ENCODE results near the gene MSRB1. TPM values are rescaled to one million over a fixed set of nuclear protein-coding genes. Genes with fewer than 3 reads are reported as not detected.
"Not testable (repeated sequence)": the region's sequence is repeated elsewhere in the genome, so short reads cannot be mapped to it uniquely, and the experiment has no call there.

The MSRB1 gene
- total and polyA plus RNA-seq, 2 donors (not counting 1 experiment from before 2014, with no cell fraction given) = 7.1 to 21.4 TPM

DNA sequence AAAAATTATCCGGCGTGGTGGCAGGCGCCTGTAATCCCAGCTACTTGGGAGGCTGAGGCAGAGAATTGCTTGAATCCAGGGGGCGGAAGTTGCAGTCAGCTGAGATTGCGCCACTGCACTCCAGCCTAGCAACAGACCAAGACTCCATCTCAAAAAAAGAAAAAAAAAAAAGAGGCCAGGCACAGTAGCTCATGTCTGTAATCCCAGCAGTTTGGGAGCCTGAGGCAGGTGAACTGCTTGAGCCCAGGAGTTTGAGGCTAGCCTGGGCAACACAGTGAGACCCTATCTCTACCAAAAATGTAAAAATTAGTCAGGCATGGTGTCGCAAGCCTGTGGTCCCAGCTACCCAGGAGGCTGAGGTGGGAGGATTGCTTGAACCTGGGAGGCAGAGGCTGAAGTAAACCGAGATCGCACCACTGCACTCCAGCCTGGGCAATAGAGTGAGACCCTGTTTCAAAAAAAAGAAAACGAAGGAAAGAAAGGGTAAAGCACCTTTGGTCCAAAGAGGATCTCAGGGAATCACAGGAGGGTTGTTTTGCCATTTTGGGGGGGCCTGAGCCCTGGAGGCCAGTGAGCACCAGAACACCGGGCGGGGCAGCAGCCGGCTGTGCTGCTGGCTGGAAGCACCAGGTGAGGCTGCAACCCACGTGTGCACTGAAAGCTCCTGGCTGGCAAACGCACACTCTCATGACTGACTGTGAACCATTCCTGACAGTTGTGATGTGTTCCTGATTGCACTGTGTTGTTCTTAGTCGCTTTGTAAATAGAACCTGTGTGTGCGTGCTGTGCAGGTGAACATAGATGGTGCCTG, 43.2 kb downstream of the MSRB1 start:
- Histone ChIP-seq H3K27me3 (ENCODE audit: control insufficient read depth, insufficient read depth, low read length) (peaks cover 9% of the 10 kb centered on the region), H3K9me3 (ENCODE audit: control insufficient read depth, insufficient read depth, low read depth, low read length) (no peaks in the 10 kb centered on the region), H2AFZ (ENCODE audit: low read length) (no peak overlapping the region), H3K4me2 (ENCODE audit: extremely low read depth, insufficient read depth, low read length) (no peak overlapping the region), H3K36me3 (ENCODE audit: control insufficient read depth, insufficient read depth, low read length) (no peaks in the 10 kb centered on the region), H3K9ac (ENCODE audit: insufficient read depth, low read length) (no peak overlapping the region), H3K4me3 (replicated peaks in 1 of 4; ENCODE audit: control extremely low read depth in 1 of 4, insufficient read depth in 1 of 4, low read depth in 3 of 4, low read length in 4 of 4) (no peak overlapping the region), H3K27ac (ENCODE audit: insufficient read depth, low read length) (no peak overlapping the region), H3K79me2 (ENCODE audit: control insufficient read depth, insufficient read depth, low read length) (no peaks in the 10 kb centered on the region), H3K4me1 (ENCODE audit: control insufficient read depth, extremely low read depth, insufficient read depth, low read length) (no peaks in the 10 kb centered on the region), H4K20me1 (ENCODE audit: control insufficient read depth, extremely low read depth, insufficient read depth, low read length) (no peaks in the 10 kb centered on the region)
- DNase-seq (ENCODE audit: low read depth in 2 of 2) = no peak
- TF ChIP-seq, protein P1, sequence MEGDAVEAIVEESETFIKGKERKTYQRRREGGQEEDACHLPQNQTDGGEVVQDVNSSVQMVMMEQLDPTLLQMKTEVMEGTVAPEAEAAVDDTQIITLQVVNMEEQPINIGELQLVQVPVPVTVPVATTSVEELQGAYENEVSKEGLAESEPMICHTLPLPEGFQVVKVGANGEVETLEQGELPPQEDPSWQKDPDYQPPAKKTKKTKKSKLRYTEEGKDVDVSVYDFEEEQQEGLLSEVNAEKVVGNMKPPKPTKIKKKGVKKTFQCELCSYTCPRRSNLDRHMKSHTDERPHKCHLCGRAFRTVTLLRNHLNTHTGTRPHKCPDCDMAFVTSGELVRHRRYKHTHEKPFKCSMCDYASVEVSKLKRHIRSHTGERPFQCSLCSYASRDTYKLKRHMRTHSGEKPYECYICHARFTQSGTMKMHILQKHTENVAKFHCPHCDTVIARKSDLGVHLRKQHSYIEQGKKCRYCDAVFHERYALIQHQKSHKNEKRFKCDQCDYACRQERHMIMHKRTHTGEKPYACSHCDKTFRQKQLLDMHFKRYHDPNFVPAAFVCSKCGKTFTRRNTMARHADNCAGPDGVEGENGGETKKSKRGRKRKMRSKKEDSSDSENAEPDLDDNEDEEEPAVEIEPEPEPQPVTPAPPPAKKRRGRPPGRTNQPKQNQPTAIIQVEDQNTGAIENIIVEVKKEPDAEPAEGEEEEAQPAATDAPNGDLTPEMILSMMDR (conservative IDR thresholded peaks at IDR 0.05 in 1 of 2, IDR thresholded peaks at IDR 0.05 in 1 of 2; ENCODE audit: low read depth in 1 of 2, low read length in 2 of 2) = no peak
- TF ChIP-seq EZH2 (IDR thresholded peaks at IDR 0.05; ENCODE audit: low read length, missing control alignments) = no peak

DNA sequence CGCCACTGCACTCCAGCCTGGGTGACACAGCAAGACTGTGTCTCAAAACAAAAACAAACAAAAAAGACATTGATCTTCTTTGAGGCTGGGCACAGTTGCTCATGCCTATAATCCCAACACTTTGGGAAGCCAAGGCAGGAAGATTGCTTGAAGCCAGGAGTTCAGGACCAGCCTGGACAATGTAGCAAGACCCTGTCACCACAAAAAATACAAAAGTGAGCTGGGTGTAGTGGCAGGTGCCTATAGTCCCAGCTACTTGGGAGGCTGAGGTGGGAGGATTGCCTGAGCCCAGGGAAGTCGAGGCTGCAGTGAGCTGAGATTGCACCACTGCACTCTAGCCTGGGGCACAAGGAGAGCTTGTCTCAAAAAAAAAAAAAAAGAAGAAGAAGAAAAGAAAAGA, 45.3 kb downstream of the MSRB1 start:
- not testable (repeated sequence) for H4K20me1 ChIP-seq (ENCODE audit: control insufficient read depth, extremely low read depth, insufficient read depth, low read length); H3K27ac ChIP-seq (ENCODE audit: insufficient read depth, low read length)

DNA sequence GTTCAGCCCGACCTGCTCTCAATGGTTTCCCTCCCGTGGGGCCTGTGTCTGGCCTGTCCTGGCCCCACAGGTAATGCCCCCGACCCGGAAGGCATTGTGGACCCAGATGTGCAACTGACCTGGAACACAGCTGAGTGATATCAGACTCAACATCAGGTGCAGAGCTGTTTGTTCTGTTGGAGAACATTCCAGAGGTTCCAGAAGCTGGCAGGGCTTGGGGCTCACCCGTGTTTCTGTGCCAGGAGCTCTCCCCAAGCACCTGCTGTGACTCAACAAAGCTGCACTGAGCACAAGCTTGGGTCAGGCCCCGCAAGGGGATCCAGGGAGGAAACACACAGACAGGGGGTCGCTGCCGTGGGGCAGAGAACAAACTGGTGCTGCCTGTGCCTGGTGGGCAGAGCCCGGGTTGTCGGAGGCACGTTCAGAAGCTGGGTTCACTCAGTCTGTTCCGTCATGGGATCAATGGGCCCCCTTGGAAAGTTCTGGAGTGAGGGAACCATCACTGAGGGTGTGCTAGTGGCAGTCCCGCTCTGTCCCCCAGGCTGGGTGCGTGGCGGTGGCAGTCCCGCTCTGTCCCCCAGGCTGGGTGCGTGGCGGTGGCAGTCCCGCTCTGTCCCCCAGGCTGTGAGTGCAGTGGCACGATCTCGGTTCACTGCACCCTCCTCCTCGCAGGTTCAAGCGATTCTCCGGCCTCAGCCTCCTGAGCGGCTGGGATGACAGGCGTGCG, 46.9 kb downstream of the MSRB1 start:
- H2AFZ ChIP-seq (ENCODE audit: low read length) = no peak overlapping the region
- no peak for DNase-seq (ENCODE audit: low read depth in 2 of 2)
- H3K9ac ChIP-seq (ENCODE audit: insufficient read depth, low read length) = no peak overlapping the region
- H3K4me3 ChIP-seq (replicated peaks in 1 of 4; ENCODE audit: control extremely low read depth in 1 of 4, insufficient read depth in 1 of 4, low read depth in 3 of 4, low read length in 4 of 4) = no peak overlapping the region
- H4K20me1 ChIP-seq (ENCODE audit: control insufficient read depth, extremely low read depth, insufficient read depth, low read length) = no peaks in the 10 kb centered on the region
- no peak overlapping the region for H3K27ac ChIP-seq (ENCODE audit: insufficient read depth, low read length)
- peaks cover 4% of the 10 kb centered on the region for H3K27me3 ChIP-seq (ENCODE audit: control insufficient read depth, insufficient read depth, low read length)
- no peak overlapping the region for H3K4me2 ChIP-seq (ENCODE audit: extremely low read depth, insufficient read depth, low read length)
- H3K4me1 ChIP-seq (ENCODE audit: control insufficient read depth, extremely low read depth, insufficient read depth, low read length) = no peaks in the 10 kb centered on the region
- H3K9me3 ChIP-seq (ENCODE audit: control insufficient read depth, insufficient read depth, low read depth, low read length) = no peaks in the 10 kb centered on the region
- H3K36me3 ChIP-seq (ENCODE audit: control insufficient read depth, insufficient read depth, low read length) = no peaks in the 10 kb centered on the region
- no peaks in the 10 kb centered on the region for H3K79me2 ChIP-seq (ENCODE audit: control insufficient read depth, insufficient read depth, low read length)
- TF ChIP-seq EZH2 (IDR thresholded peaks at IDR 0.05; ENCODE audit: low read length, missing control alignments) = no peak
- TF ChIP-seq, protein P1 (conservative IDR thresholded peaks at IDR 0.05 in 1 of 2, IDR thresholded peaks at IDR 0.05 in 1 of 2; ENCODE audit: low read depth in 1 of 2, low read length in 2 of 2) = no peak

More for the DNA sequence above, 45.3 kb downstream of the MSRB1 start:
- H3K4me3 ChIP-seq (replicated peaks in 1 of 4; ENCODE audit: control extremely low read depth in 1 of 4, insufficient read depth in 1 of 4, low read depth in 3 of 4, low read length in 4 of 4); DNase-seq (ENCODE audit: low read depth in 2 of 2); H3K79me2 ChIP-seq (ENCODE audit: control insufficient read depth, insufficient read depth, low read length); H3K4me2 ChIP-seq (ENCODE audit: extremely low read depth, insufficient read depth, low read length); H3K9me3 ChIP-seq (ENCODE audit: control insufficient read depth, insufficient read depth, low read depth, low read length); H3K9ac ChIP-seq (ENCODE audit: insufficient read depth, low read length); H3K36me3 ChIP-seq (ENCODE audit: control insufficient read depth, insufficient read depth, low read length); H3K4me1 ChIP-seq (ENCODE audit: control insufficient read depth, extremely low read depth, insufficient read depth, low read length); H3K27me3 ChIP-seq (ENCODE audit: control insufficient read depth, insufficient read depth, low read length); H2AFZ ChIP-seq (ENCODE audit: low read length): not testable (repeated sequence)
